Measurements from ENCODE around the gene PRSS21.

The PRSS21 gene

GRCh38 chr16:2842340-2843000 is 25.4 kb downstream of the PRSS21 start:
- Mint-ChIP-seq H3K4me1 (ENCODE audit: low read depth) (peaks cover 25% of the 10 kb centered on the region), H3K27me3 (peaks cover 14% of the 10 kb centered on the region), H3K27ac (peak overlapping the region; percentile 37), H3K4me3 (peak overlapping the region; percentile 44), H3K36me3 (ENCODE audit: low read depth) (no peaks in the 10 kb centered on the region), H3K9me3 (no peaks in the 10 kb centered on the region)
- intact Hi-C loops (cut with micrococcal nuclease) = no loop called here

DNA sequence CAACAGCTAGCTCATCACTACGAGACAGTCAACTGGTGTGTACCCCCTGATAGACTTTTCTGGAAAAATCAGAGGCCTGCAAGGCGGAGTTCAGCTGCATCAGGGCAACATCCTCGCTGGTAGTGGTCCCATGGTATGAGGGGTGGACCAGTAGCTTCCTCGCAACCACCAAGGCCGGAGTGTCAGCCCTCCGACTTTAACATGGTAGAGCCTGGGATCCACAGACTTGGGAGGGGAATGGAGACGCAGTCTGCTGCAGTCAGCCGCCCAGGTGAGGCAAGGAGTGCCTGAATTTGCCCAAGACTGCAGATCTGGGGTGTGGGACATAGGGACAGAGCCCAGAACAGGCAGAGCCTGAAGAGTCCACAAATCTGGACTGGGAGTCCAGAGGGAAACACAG is 26.5 kb downstream of the PRSS21 start:
- no peaks in the 10 kb centered on the region for H3K9me3 Mint-ChIP-seq
- H3K36me3 Mint-ChIP-seq (ENCODE audit: low read depth) = no peaks in the 10 kb centered on the region
- peaks cover 21% of the 10 kb centered on the region for H3K4me1 Mint-ChIP-seq (ENCODE audit: low read depth)
- H3K4me3 Mint-ChIP-seq = no peak overlapping the region
- H3K27ac Mint-ChIP-seq = no peak overlapping the region
- H3K27me3 Mint-ChIP-seq = peaks cover 9% of the 10 kb centered on the region
- intact Hi-C loops (cut with micrococcal nuclease) = no loop called here

GRCh38 chr16:2845116-2845515 is 28.1 kb downstream of the PRSS21 start:
- Mint-ChIP-seq H3K4me1 (ENCODE audit: low read depth) (peaks cover 30% of the 10 kb centered on the region), H3K27ac (no peak overlapping the region), H3K27me3 (peaks cover 17% of the 10 kb centered on the region), H3K9me3 (no peaks in the 10 kb centered on the region), H3K4me3 (no peak overlapping the region), H3K36me3 (ENCODE audit: low read depth) (no peaks in the 10 kb centered on the region)
- intact Hi-C loops (cut with micrococcal nuclease) = no loop called here

DNA sequence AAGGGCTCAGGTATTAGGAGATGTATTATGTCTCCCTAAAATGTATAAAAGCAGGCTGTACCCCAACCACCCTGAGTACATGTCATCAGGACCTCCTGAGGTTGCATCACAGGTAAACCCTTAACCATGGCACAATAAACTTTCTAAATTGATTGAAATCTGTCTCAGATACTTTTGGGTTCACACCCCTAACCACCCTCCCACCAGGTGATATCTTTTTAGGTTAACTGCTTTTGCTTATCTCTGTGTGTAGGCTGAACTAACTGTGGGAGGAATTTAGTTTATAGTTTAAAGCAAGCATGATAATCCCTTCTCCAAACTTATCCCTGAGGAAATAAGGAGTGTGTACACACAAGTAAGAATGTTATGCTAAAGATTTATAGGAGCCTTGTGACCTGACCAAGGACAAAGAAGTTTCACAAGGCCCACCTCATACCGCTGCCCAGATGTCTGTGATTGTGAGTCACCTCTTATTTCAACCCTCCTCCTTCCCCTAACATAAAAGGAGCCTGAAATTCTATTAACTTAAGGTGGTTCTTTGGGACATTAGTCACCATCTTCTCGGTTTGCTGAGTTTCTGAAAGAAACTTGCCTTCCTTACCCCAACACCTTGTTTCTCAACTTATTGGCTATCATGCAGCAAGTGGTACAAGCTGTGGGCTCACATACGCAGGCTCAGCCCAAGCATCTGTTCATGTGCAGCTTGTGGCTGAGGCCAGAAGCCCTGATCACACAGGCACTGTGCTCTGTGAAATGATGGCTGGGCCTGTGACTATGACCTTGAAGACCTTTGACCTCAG is 29.7 kb downstream of the PRSS21 start:
- no peaks in the 10 kb centered on the region for H3K9me3 Mint-ChIP-seq
- H3K4me3 Mint-ChIP-seq = no peak overlapping the region
- intact Hi-C loops (cut with micrococcal nuclease) = no loop called here
- peaks cover 28% of the 10 kb centered on the region for H3K27me3 Mint-ChIP-seq
- H3K36me3 Mint-ChIP-seq (ENCODE audit: low read depth) = no peaks in the 10 kb centered on the region
- no peak overlapping the region for H3K27ac Mint-ChIP-seq
- H3K4me1 Mint-ChIP-seq (ENCODE audit: low read depth) = peaks cover 27% of the 10 kb centered on the region

DNA sequence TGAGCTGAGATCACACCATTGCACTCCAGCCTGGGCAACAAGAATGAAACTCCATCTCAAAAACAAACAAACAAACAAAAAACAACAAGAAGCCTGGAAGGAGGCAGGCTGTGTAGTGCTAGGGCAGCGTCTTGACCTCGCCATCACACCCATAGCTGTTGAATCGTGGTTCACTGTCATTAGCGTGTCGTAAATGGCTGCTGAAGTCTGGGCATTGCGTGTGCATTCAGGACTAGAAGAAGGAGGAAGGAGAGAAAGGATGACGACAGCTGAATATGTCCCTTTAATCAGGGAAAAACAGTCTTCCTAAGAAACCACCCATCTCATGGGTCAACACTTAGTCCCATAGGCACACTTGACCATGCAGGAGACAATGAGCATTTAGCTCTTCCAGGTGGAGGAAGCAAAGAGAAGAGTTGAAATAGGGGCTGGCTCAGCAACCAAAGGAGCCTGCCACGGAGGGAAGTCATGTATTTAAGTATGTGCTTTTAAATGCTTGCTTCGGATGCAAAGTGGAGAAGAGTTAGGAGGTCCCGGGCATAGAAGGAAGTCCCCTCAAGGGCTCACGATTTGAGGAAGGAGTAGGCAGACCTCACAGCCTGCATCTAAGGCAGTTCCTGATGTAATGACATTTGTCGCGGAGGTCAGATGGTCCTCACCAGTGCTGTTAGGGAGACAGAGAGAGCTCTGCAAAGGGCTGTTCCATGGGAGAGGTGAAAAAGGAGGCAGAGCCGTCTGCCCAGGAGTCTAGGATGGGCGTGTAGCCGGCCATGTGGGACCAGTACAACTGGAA is 32.1 kb downstream of the PRSS21 start:
- Mint-ChIP-seq H3K4me1 (ENCODE audit: low read depth) (peaks cover 17% of the 10 kb centered on the region), H3K4me3 (no peak overlapping the region), H3K27ac (no peak overlapping the region), H3K27me3 (peaks cover 49% of the 10 kb centered on the region), H3K36me3 (ENCODE audit: low read depth) (no peaks in the 10 kb centered on the region), H3K9me3 (peaks cover 3% of the 10 kb centered on the region)
- intact Hi-C loops (cut with micrococcal nuclease) = no loop called here

DNA sequence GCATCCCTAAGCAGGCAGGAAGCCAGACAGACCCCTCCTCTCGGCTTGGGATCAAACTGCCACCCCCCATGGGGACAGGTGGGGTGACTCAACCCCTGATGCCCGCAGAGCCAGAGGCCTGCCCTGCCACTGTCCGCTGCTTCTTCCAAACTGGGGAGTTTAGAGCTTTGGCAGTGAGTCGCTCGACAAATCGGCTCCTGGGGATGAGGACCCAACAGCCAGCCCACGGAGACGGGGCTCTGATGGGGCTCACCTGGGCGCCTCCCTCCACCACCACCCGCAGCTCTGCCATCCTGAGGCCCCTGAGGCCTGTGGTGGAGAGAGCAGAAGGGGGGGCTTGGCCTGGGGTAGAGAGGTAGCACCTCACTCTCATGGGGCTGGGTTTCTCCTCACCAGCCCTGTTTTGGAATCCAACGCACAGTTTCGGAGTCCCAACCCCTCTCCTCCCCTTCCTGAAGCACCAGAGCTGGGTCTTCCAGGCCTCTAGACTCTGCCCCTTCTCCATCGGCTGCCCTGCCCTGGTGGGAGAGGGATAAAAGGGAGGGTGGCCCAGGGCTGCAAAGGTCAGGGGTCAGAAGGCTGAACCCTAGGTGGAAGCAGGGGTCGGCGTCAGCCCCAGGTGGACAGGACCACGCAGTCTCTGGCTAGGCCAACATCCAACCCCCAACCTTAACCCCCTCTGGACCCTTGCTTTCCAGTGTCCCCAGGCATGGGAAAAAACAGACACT is 35.1 kb downstream of the PRSS21 start:
- Mint-ChIP-seq H3K4me1 (ENCODE audit: low read depth) (peaks cover 31% of the 10 kb centered on the region), H3K27ac (no peak overlapping the region), H3K27me3 (peaks cover 58% of the 10 kb centered on the region), H3K4me3 (no peak overlapping the region), H3K36me3 (ENCODE audit: low read depth) (no peaks in the 10 kb centered on the region), H3K9me3 (peaks cover 12% of the 10 kb centered on the region)
- intact Hi-C loops (cut with micrococcal nuclease) = no loop called here

DNA sequence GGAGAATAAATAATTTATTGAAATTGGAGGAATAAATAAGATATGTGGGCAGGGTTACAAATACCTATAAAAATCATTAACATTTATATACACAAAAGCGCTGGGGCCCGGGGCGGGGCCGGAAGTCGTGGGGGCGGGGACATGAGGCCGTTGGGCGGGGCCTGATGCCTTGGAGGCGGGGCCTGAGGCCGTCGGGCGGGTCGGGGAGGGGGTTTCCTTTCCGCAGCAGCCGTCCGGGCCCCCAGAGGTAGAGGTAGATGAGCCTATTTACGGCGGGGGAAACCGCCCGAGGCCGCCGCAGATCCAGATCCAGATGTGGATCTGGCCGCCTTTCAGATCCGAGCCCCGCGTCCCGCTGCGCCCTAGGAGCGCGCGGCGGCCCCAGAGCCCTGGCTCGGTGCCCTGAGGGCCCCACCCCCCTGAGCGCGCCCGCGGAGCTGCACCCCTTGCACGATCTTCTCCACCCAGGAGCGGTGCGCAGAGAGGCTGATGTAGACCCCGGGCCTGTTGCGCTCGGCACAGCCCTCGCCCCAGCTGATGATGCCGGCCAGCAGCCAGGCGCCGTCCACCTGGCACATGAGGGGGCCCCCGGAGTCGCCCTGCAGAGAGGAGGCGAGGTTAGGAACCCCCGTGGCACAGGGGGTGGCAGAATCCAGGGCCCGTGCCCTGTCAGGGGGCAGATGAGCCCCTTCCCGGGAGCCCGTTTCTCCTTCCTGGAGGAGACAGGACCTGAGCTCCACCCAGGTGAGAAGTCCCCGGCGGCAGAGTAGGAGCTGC is 35.9 kb downstream of the PRSS21 start:
- Mint-ChIP-seq H3K4me3 (no peak overlapping the region), H3K27ac (no peak overlapping the region), H3K27me3 (peaks cover 64% of the 10 kb centered on the region), H3K4me1 (ENCODE audit: low read depth) (peaks cover 38% of the 10 kb centered on the region), H3K9me3 (peaks cover 12% of the 10 kb centered on the region), H3K36me3 (ENCODE audit: low read depth) (no peaks in the 10 kb centered on the region)
- intact Hi-C loops (cut with micrococcal nuclease) = no loop called here

GRCh38 chr16:2853531-2854073 is 36.6 kb downstream of the PRSS21 start:
- peaks cover 68% of the 10 kb centered on the region for H3K27me3 Mint-ChIP-seq
- H3K27ac Mint-ChIP-seq = no peak overlapping the region
- intact Hi-C loops (cut with micrococcal nuclease) = no loop called here
- H3K36me3 Mint-ChIP-seq (ENCODE audit: low read depth) = no peaks in the 10 kb centered on the region
- H3K4me1 Mint-ChIP-seq (ENCODE audit: low read depth) = peaks cover 42% of the 10 kb centered on the region
- H3K9me3 Mint-ChIP-seq = peaks cover 12% of the 10 kb centered on the region
- no peak overlapping the region for H3K4me3 Mint-ChIP-seq

GRCh38 chr16:2854700-2855309 is 37.8 kb downstream of the PRSS21 start:
- H3K4me3 Mint-ChIP-seq = no peak overlapping the region
- no peaks in the 10 kb centered on the region for H3K36me3 Mint-ChIP-seq (ENCODE audit: low read depth)
- intact Hi-C loops (cut with micrococcal nuclease) = no loop called here
- H3K27me3 Mint-ChIP-seq = peaks cover 66% of the 10 kb centered on the region
- H3K4me1 Mint-ChIP-seq (ENCODE audit: low read depth) = peaks cover 37% of the 10 kb centered on the region
- H3K9me3 Mint-ChIP-seq = peaks cover 12% of the 10 kb centered on the region
- H3K27ac Mint-ChIP-seq = no peak overlapping the region

- H3K4me1 Mint-ChIP-seq (ENCODE audit: low read depth) = peaks cover 39% of the 10 kb centered on the region
- H3K27ac Mint-ChIP-seq = no peak overlapping the region
- H3K4me3 Mint-ChIP-seq = no peak overlapping the region
- intact Hi-C loops (cut with micrococcal nuclease) = no loop called here
- H3K27me3 Mint-ChIP-seq = peaks cover 69% of the 10 kb centered on the region
- no peaks in the 10 kb centered on the region for H3K36me3 Mint-ChIP-seq (ENCODE audit: low read depth)
- H3K9me3 Mint-ChIP-seq = peaks cover 17% of the 10 kb centered on the region
Observed at GRCh38 chr16:2855536-2855935, 38.5 kb downstream of the PRSS21 start.

DNA sequence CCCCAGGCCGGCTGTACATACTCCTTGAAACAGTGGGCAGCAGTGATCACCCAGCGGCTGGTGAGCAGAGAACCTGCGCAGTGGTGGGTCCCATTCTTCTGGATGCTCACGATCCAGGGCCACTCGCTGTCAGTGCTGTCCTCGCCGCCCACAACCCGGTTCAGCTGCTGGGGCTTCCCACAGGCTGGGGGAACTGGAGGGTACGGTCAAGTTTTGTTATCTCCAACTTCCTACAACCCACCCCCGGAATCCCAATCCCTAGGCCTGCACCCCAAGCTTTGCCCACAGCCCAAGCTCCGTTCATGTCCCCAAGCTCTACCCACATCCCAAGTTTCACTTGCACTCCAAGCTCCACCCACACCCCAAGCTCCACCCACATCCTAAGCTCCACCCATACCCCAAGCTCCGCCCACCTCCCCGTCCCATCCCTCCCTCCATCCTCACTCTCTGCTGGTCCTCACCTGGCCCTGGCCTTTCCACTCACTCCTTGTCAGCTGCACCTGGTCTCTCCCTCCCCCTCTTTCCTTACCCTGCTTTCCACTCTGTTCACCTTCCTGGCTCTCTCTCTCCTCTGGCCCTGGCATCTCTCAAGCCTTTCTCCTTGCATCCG is 39.1 kb downstream of the PRSS21 start:
- peaks cover 69% of the 10 kb centered on the region for H3K27me3 Mint-ChIP-seq
- H3K27ac Mint-ChIP-seq = no peak overlapping the region
- H3K4me3 Mint-ChIP-seq = no peak overlapping the region
- intact Hi-C loops (cut with micrococcal nuclease) = no loop called here
- peaks cover 41% of the 10 kb centered on the region for H3K4me1 Mint-ChIP-seq (ENCODE audit: low read depth)
- peaks cover 21% of the 10 kb centered on the region for H3K9me3 Mint-ChIP-seq
- H3K36me3 Mint-ChIP-seq (ENCODE audit: low read depth) = no peaks in the 10 kb centered on the region

DNA sequence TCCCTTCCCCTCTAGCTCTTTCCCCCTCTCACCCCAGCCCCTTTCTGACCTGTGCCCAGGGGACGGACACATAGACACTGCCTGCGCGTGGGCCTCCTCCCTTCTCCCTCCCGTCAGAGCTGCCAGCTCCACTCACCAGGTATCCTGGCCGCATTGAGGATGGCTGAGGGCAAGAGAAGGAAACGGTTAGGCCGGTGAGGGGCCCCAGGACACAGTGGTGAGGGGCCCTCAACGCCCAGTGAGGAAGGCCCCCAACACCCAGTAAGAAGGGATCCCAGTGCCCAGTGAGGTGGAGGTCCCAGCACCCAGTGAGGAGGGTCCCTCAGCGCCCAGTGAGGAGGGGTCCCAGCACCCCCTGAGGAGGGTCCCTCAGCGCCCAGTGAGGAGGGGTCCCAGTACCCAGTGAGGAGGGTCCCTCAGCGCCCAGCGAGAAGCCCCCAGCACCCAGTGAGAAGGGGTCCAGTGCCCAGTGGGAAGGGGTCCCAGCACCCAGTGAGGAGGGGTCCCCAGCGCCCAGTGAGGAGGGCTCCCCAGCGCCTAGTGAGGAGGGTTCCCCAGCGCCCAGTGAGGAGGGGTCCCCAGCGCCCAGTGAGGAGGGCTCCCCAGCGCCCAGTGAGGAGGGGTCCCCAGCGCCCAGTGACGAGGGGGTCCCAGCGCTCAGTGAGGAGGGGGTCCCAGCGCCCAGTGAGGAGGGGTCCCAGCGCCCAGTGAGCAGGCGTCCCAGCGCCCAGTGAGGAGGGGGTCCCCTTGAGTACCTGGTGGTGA is 39.8 kb downstream of the PRSS21 start:
- H3K36me3 Mint-ChIP-seq (ENCODE audit: low read depth) = no peaks in the 10 kb centered on the region
- peaks cover 41% of the 10 kb centered on the region for H3K4me1 Mint-ChIP-seq (ENCODE audit: low read depth)
- no peak overlapping the region for H3K4me3 Mint-ChIP-seq
- peaks cover 66% of the 10 kb centered on the region for H3K27me3 Mint-ChIP-seq
- intact Hi-C loops (cut with micrococcal nuclease) = no loop called here
- peaks cover 24% of the 10 kb centered on the region for H3K9me3 Mint-ChIP-seq
- no peak overlapping the region for H3K27ac Mint-ChIP-seq

Measured in dendritic cell treated with granulocyte-macrophage colony-stimulating factor and Interleukin-4, amounts not matched to agents 40 ng/mL and 50 ng/mL, for 4 days (primary cell).